Loucy (cell line): ENCODE measurements around the gene IL22RA2.

ENCODE experiments used
- CTCF ChIP-seq: fragments of 200-600 bp; sonication (generic); conservative IDR thresholded peaks from 2 replicates; pipeline ENCODE4 v1.5.1; 2014; ENCODE audit warnings: mild to moderate bottlenecking, antibody characterized with exemption, low read length
- EZH2phosphoT487 ChIP-seq: fragments of 200-600 bp; IDR thresholded peaks from 2 replicates; pipeline ENCODE4 v1.6.1; 2018; ENCODE audit warnings: antibody characterized with exemption, mild to moderate bottlenecking, moderate library complexity, borderline replicate concordance

GRCh38 chr6:137213331-137213740 is 39.9 kb upstream of the IL22RA2 start:
- TF ChIP-seq CTCF: no peak
- no peak for TF ChIP-seq EZH2phosphoT487
